ENCODE data around the gene FBXO27.

FBXO27 gene

GRCh38 chr19:39064405-39064804 is 32.1 kb upstream of the FBXO27 start:
- Histone ChIP-seq H3K4me2 (ENCODE audit: low read depth, low read length, poor library complexity, severe bottlenecking) (no peak overlapping the region), H4K20me1 (ENCODE audit: insufficient read depth, low read length, poor library complexity, severe bottlenecking) (no peaks in the 10 kb centered on the region), H3F3A (ENCODE audit: low read depth) (peaks cover 3% of the 10 kb centered on the region; the same call in 1 of the 2 replicates), H3K9ac (ENCODE audit: low read depth, low read length, poor library complexity, severe bottlenecking) (no peak overlapping the region), H3K9me3 (ENCODE audit: insufficient read depth, low read depth, low read length) (no peaks in the 10 kb centered on the region), H2AFZ (ENCODE audit: low read length) (no peak overlapping the region), H3K27me3 (ENCODE audit: insufficient read depth, low read length, poor library complexity, severe bottlenecking) (no peaks in the 10 kb centered on the region), H3K4me3 (ENCODE audit: low read length, poor library complexity, severe bottlenecking) (no peak overlapping the region), H3K36me3 (ENCODE audit: insufficient read depth, low read length) (no peaks in the 10 kb centered on the region), H3K9me2 (replicated peaks; ENCODE audit: low read depth, low read length) (no peaks in the 10 kb centered on the region), H3K4me1 (ENCODE audit: insufficient read depth, low read length, poor library complexity, severe bottlenecking) (peaks cover 12% of the 10 kb centered on the region), H3K79me2 (ENCODE audit: insufficient read depth, low read length) (no peaks in the 10 kb centered on the region)
- no peak for TF ChIP-seq EZH2phosphoT487 (IDR thresholded peaks at IDR 0.05; ENCODE audit: borderline replicate concordance)
- TF ChIP-seq, protein P1, sequence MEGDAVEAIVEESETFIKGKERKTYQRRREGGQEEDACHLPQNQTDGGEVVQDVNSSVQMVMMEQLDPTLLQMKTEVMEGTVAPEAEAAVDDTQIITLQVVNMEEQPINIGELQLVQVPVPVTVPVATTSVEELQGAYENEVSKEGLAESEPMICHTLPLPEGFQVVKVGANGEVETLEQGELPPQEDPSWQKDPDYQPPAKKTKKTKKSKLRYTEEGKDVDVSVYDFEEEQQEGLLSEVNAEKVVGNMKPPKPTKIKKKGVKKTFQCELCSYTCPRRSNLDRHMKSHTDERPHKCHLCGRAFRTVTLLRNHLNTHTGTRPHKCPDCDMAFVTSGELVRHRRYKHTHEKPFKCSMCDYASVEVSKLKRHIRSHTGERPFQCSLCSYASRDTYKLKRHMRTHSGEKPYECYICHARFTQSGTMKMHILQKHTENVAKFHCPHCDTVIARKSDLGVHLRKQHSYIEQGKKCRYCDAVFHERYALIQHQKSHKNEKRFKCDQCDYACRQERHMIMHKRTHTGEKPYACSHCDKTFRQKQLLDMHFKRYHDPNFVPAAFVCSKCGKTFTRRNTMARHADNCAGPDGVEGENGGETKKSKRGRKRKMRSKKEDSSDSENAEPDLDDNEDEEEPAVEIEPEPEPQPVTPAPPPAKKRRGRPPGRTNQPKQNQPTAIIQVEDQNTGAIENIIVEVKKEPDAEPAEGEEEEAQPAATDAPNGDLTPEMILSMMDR (conservative IDR thresholded peaks at IDR 0.05; ENCODE audit: low read length) = no peak

DNA sequence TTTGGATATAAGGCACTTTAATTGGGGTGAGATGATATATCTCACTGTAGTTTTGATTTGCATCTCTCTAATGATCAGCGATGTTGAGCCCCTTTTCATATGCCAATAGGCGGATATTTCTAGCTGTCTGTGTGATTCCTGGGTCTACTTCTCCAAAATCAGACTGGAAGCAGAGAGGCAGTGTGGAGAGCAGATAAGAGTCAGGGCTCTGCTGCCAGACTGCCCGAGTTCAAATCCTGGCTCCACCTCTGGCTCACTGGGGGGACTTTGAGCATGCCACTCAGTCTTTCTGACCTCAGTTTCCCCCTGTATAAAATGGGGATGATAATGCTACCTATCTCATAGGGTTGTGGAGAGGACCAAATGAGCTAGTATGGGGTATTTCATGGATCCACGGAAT is 27.8 kb upstream of the FBXO27 start:
- Histone ChIP-seq H3K27me3 (ENCODE audit: insufficient read depth, low read length, poor library complexity, severe bottlenecking) (no peaks in the 10 kb centered on the region), H3K79me2 (ENCODE audit: insufficient read depth, low read length) (no peaks in the 10 kb centered on the region), H3K9me3 (ENCODE audit: insufficient read depth, low read depth, low read length) (no peaks in the 10 kb centered on the region), H4K20me1 (ENCODE audit: insufficient read depth, low read length, poor library complexity, severe bottlenecking) (no peaks in the 10 kb centered on the region), H3K9me2 (replicated peaks; ENCODE audit: low read depth, low read length) (no peaks in the 10 kb centered on the region), H2AFZ (ENCODE audit: low read length) (no peak overlapping the region), H3K4me2 (ENCODE audit: low read depth, low read length, poor library complexity, severe bottlenecking) (no peak overlapping the region), H3K36me3 (ENCODE audit: insufficient read depth, low read length) (no peaks in the 10 kb centered on the region), H3K4me1 (ENCODE audit: insufficient read depth, low read length, poor library complexity, severe bottlenecking) (peaks cover 12% of the 10 kb centered on the region), H3F3A (ENCODE audit: low read depth) (peaks cover 3% of the 10 kb centered on the region; the same call in 1 of the 2 replicates), H3K4me3 (ENCODE audit: low read length, poor library complexity, severe bottlenecking) (no peak overlapping the region), H3K9ac (ENCODE audit: low read depth, low read length, poor library complexity, severe bottlenecking) (no peak overlapping the region)
- TF ChIP-seq, protein P1 (conservative IDR thresholded peaks at IDR 0.05; ENCODE audit: low read length) = no peak
- no peak for TF ChIP-seq EZH2phosphoT487 (IDR thresholded peaks at IDR 0.05; ENCODE audit: borderline replicate concordance)

GRCh38 chr19:39059302-39059701 is 27.0 kb upstream of the FBXO27 start:
- Histone ChIP-seq H3K36me3 (ENCODE audit: insufficient read depth, low read length) (no peaks in the 10 kb centered on the region), H2AFZ (ENCODE audit: low read length) (no peak overlapping the region), H3K9me2 (replicated peaks; ENCODE audit: low read depth, low read length) (no peaks in the 10 kb centered on the region), H3K27me3 (ENCODE audit: insufficient read depth, low read length, poor library complexity, severe bottlenecking) (no peaks in the 10 kb centered on the region), H3K9ac (ENCODE audit: low read depth, low read length, poor library complexity, severe bottlenecking) (no peak overlapping the region), H3K4me3 (ENCODE audit: low read length, poor library complexity, severe bottlenecking) (no peak overlapping the region), H3K9me3 (ENCODE audit: insufficient read depth, low read depth, low read length) (no peaks in the 10 kb centered on the region), H3K4me2 (ENCODE audit: low read depth, low read length, poor library complexity, severe bottlenecking) (no peak overlapping the region), H4K20me1 (ENCODE audit: insufficient read depth, low read length, poor library complexity, severe bottlenecking) (no peaks in the 10 kb centered on the region), H3K79me2 (ENCODE audit: insufficient read depth, low read length) (no peaks in the 10 kb centered on the region), H3F3A (ENCODE audit: low read depth) (peaks cover 3% of the 10 kb centered on the region; the same call in 1 of the 2 replicates), H3K4me1 (ENCODE audit: insufficient read depth, low read length, poor library complexity, severe bottlenecking) (peaks cover 12% of the 10 kb centered on the region)
- no peak for TF ChIP-seq EZH2phosphoT487 (IDR thresholded peaks at IDR 0.05; ENCODE audit: borderline replicate concordance)
- TF ChIP-seq, protein P1 (conservative IDR thresholded peaks at IDR 0.05; ENCODE audit: low read length) = no peak

Data from Loucy (cell line).